ENCODE measurements around the gene C3orf80. TPM values are rescaled to one million over a fixed set of nuclear protein-coding genes. Genes with fewer than 3 reads are reported as not detected.

Gene C3orf80
- total RNA-seq, 1 experiment from 2014 or later: 0.33 TPM

DNA sequence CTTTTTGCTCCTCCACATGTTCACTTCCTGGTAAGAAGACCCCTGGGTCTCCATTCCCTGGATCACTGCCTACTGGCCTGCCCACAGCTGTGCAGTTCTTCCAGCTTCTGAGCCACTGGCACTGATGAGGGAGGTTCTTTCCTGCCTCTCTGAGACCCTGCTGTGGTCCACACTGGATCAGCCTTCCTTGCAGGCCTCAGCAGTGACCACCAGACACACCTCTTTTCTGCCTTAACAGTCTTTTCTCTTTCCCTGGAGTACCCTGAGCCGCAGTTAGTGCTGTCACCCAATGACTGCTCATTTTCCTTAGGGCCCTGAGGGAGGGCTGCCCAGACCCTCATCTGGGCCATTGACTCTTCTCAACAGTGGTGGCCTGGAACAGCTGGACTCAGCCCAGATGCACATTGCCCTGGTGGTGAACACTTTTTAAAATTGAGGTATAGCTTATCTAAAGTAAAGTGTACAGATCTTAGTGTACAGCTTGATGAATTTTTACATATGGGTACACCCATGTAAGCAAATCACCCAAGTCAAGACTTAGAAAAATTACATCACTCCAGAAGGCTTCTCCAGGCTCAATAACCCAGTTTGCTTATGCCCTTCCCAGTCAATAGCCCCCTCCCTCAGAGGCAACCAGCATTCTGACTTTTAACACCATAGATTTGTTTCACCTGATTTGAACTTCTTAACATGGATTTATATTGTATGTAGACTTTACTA lies 32.8 kb upstream of the C3orf80 start:
- no peak for TF ChIP-seq EZH2phosphoT487 (IDR thresholded peaks at IDR 0.05; ENCODE audit: borderline replicate concordance, low read length)
- TF ChIP-seq, protein P1, sequence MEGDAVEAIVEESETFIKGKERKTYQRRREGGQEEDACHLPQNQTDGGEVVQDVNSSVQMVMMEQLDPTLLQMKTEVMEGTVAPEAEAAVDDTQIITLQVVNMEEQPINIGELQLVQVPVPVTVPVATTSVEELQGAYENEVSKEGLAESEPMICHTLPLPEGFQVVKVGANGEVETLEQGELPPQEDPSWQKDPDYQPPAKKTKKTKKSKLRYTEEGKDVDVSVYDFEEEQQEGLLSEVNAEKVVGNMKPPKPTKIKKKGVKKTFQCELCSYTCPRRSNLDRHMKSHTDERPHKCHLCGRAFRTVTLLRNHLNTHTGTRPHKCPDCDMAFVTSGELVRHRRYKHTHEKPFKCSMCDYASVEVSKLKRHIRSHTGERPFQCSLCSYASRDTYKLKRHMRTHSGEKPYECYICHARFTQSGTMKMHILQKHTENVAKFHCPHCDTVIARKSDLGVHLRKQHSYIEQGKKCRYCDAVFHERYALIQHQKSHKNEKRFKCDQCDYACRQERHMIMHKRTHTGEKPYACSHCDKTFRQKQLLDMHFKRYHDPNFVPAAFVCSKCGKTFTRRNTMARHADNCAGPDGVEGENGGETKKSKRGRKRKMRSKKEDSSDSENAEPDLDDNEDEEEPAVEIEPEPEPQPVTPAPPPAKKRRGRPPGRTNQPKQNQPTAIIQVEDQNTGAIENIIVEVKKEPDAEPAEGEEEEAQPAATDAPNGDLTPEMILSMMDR (conservative IDR thresholded peaks at IDR 0.05; ENCODE audit: low read depth, low read length): no peak
- ATAC-seq (no peak), DNase-seq (no peak)
- ChIA-PET CTCF (no interaction called here), POLR2A (ENCODE audit: unreplicated experiment) (no interaction called here)
- H2AFZ ChIP-seq (ENCODE audit: low read length): no peak overlapping the region
- H3K4me3 ChIP-seq (ENCODE audit: low read length): no peak overlapping the region
- H3K36me3 ChIP-seq (ENCODE audit: low read depth, low read length): no peaks in the 10 kb centered on the region
- no peak overlapping the region for H3K4me2 ChIP-seq (ENCODE audit: low read length)
- intact Hi-C loops (cut with micrococcal nuclease): no loop called here
- no peaks in the 10 kb centered on the region for H3K4me1 ChIP-seq (ENCODE audit: insufficient read depth, low read length)
- H3K9ac ChIP-seq (ENCODE audit: low read length): no peak overlapping the region
- no peaks in the 10 kb centered on the region for H3K27me3 ChIP-seq (ENCODE audit: low read length)
- no peaks in the 10 kb centered on the region for H3K9me3 ChIP-seq (ENCODE audit: low read length)
- H3K79me2 ChIP-seq (ENCODE audit: low read length): no peaks in the 10 kb centered on the region
- H3K9me2 ChIP-seq (replicated peaks; ENCODE audit: low read length): no peaks in the 10 kb centered on the region; the same call in 1 of the 2 replicates
- no peaks in the 10 kb centered on the region for H3F3A ChIP-seq (ENCODE audit: low read length, unreplicated experiment)
- no TSS peak for BruUV-seq (replicated peaks)
- H4K20me1 ChIP-seq (ENCODE audit: low read length): no peaks in the 10 kb centered on the region
- H3K27ac ChIP-seq (ENCODE audit: low read length): no peak overlapping the region

DNA sequence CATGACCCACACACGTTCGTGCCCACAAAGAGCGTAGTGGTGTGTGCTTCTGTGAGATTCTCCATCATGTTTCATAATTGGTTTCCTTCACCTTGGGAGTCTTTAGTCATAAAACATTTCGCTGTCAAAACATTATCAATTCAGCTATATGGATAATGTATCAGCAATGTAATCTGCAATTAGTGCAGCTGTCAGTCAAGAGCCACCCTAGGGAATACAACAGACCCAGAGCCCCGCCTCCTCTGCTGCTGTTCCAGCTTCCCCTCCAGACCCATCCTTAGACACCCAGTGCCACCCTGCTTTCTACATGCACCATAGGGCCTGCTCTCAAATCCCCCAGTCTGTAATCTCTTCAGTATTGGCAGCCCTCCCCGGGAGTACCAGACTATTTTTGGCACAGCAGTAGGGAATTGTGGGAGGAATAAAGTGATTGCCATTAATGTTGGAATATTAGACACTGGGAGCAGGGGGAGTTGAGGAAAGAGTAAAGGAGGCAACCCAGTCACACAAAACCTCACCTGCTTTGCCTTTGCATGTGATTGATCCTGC lies 31.5 kb upstream of the C3orf80 start:
- no peak for ATAC-seq
- no peak overlapping the region for H3K4me2 ChIP-seq (ENCODE audit: low read length)
- no peaks in the 10 kb centered on the region for H4K20me1 ChIP-seq (ENCODE audit: low read length)
- TF ChIP-seq, protein P1 (conservative IDR thresholded peaks at IDR 0.05; ENCODE audit: low read depth, low read length): no peak
- TF ChIP-seq EZH2phosphoT487 (IDR thresholded peaks at IDR 0.05; ENCODE audit: borderline replicate concordance, low read length) (no peak), EZH2 (IDR thresholded peaks at IDR 0.05; ENCODE audit: low read length, unreplicated experiment) (no peak)
- no peaks in the 10 kb centered on the region for H3K79me2 ChIP-seq (ENCODE audit: low read length)
- H3K27me3 ChIP-seq (ENCODE audit: low read length): no peaks in the 10 kb centered on the region
- ChIA-PET POLR2A (ENCODE audit: unreplicated experiment) (no interaction called here), CTCF (no interaction called here)
- H2AFZ ChIP-seq (ENCODE audit: low read length): no peak overlapping the region
- no peak overlapping the region for H3K27ac ChIP-seq (ENCODE audit: low read length)
- intact Hi-C loops (cut with micrococcal nuclease): no loop called here
- H3K4me1 ChIP-seq (ENCODE audit: insufficient read depth, low read length): no peaks in the 10 kb centered on the region
- BruUV-seq (replicated peaks): no TSS peak
- no peaks in the 10 kb centered on the region; the same call in 1 of the 2 replicates for H3K9me2 ChIP-seq (replicated peaks; ENCODE audit: low read length)
- H3K9ac ChIP-seq (ENCODE audit: low read length): no peak overlapping the region
- no peak overlapping the region for H3K4me3 ChIP-seq (ENCODE audit: low read length)
- H3F3A ChIP-seq (ENCODE audit: low read length, unreplicated experiment): no peaks in the 10 kb centered on the region
- no peaks in the 10 kb centered on the region for H3K9me3 ChIP-seq (ENCODE audit: low read length)
- DNase-seq: no peak
- H3K36me3 ChIP-seq (ENCODE audit: low read depth, low read length): no peaks in the 10 kb centered on the region

DNA sequence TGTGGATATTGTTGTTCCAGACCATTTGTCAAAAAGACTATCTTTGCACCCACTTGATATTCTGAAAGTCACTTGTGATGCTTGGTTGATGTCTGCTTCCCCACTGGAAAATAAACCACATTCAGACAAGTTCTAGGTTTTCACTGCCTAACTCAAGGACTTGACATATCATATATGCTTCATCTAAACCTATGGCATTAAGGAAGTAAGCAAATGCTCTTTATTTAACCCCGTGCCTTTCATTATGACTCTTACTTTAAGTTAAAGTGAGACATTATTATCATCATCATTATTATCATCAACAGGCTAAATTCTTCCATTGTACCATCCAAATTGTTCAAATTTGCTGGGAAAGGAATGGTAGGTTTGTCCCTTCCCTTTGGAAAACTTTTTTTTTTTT lies 30.8 kb upstream of the C3orf80 start:
- no peak for DNase-seq
- H4K20me1 ChIP-seq (ENCODE audit: low read length): no peaks in the 10 kb centered on the region
- no peak overlapping the region for H2AFZ ChIP-seq (ENCODE audit: low read length)
- POLR2A ChIA-PET (ENCODE audit: unreplicated experiment): no interaction called here
- H3K9me2 ChIP-seq (replicated peaks; ENCODE audit: low read length): no peaks in the 10 kb centered on the region; the same call in 1 of the 2 replicates
- H3K9ac ChIP-seq (ENCODE audit: low read length): no peak overlapping the region
- H3K9me3 ChIP-seq (ENCODE audit: low read length): no peaks in the 10 kb centered on the region
- CTCF ChIA-PET: no interaction called here
- no peaks in the 10 kb centered on the region for H3K79me2 ChIP-seq (ENCODE audit: low read length)
- no peaks in the 10 kb centered on the region for H3K36me3 ChIP-seq (ENCODE audit: low read depth, low read length)
- no peak overlapping the region for H3K4me2 ChIP-seq (ENCODE audit: low read length)
- H3K4me3 ChIP-seq (ENCODE audit: low read length): no peak overlapping the region
- ATAC-seq: no peak
- no peaks in the 10 kb centered on the region for H3K4me1 ChIP-seq (ENCODE audit: insufficient read depth, low read length)
- no peak overlapping the region for H3K27ac ChIP-seq (ENCODE audit: low read length)
- intact Hi-C loops (cut with micrococcal nuclease): no loop called here
- H3K27me3 ChIP-seq (ENCODE audit: low read length): no peaks in the 10 kb centered on the region
- BruUV-seq (replicated peaks): no TSS peak
- TF ChIP-seq, protein P1 (conservative IDR thresholded peaks at IDR 0.05; ENCODE audit: low read depth, low read length): no peak
- no peak for TF ChIP-seq EZH2phosphoT487 (IDR thresholded peaks at IDR 0.05; ENCODE audit: borderline replicate concordance, low read length)
- TF ChIP-seq EZH2 (IDR thresholded peaks at IDR 0.05; ENCODE audit: low read length, unreplicated experiment): no peak
- H3F3A ChIP-seq (ENCODE audit: low read length, unreplicated experiment): no peaks in the 10 kb centered on the region
